HG03520 (cell line): ENCODE results near the gene CDH23.

Experiments
- ATAC-seq: cut with Tn5 transposase; IDR thresholded peaks from one replicate; pipeline ENCODE4 v1.9.1; 2021; ENCODE audit warnings: mild to moderate bottlenecking, moderate library complexity; ENCODE audit not compliant: unreplicated experiment

The CDH23 gene

GRCh38 chr10:71391701-71392100 is 5.0 kb upstream of the CDH23 start:
- no peak for ATAC-seq

GRCh38 chr10:71392292-71392691 is 4.4 kb upstream of the CDH23 start:
- no peak for ATAC-seq

GRCh38 chr10:71392791-71393781 is 3.6 kb upstream of the CDH23 start:
- ATAC-seq = no peak

- no peak for ATAC-seq
Observed at GRCh38 chr10:71393841-71394475, 2.8 kb upstream of the CDH23 start.

GRCh38 chr10:71394926-71395562 is 1.7 kb upstream of the CDH23 start:
- no peak for ATAC-seq

GRCh38 chr10:71395621-71396020 is 1.1 kb upstream of the CDH23 start:
- ATAC-seq = no peak

GRCh38 chr10:71396084-71396710 is 523 bp upstream of the CDH23 start:
- no peak for ATAC-seq

- no peak for ATAC-seq
Observed at GRCh38 chr10:71397296-71398212, 834 bp downstream of the CDH23 start.

GRCh38 chr10:71398976-71399375 is 2.3 kb downstream of the CDH23 start:
- ATAC-seq = no peak

- ATAC-seq = no peak
Observed at GRCh38 chr10:71399946-71400345, 3.2 kb downstream of the CDH23 start.

GRCh38 chr10:71401056-71401455 is 4.3 kb downstream of the CDH23 start:
- no peak for ATAC-seq

GRCh38 chr10:71402005-71402404 is 5.3 kb downstream of the CDH23 start:
- ATAC-seq = no peak

GRCh38 chr10:71404503-71405295 is 8.0 kb downstream of the CDH23 start:
- ATAC-seq = no peak

- ATAC-seq = no peak
Observed at GRCh38 chr10:71406878-71407277, 10.2 kb downstream of the CDH23 start.

- no peak for ATAC-seq
Observed at GRCh38 chr10:71408436-71409225, 11.9 kb downstream of the CDH23 start.

- no peak for ATAC-seq
Observed at GRCh38 chr10:71409516-71410104, 12.9 kb downstream of the CDH23 start.

- ATAC-seq = no peak
Observed at GRCh38 chr10:71413581-71413980, 16.9 kb downstream of the CDH23 start.

GRCh38 chr10:71414359-71414758 is 17.6 kb downstream of the CDH23 start:
- ATAC-seq = no peak
